Esophagus squamous epithelium (tissue), 5 donors: ENCODE measurements around the gene LAG3. TPM values are rescaled to one million over a fixed set of nuclear protein-coding genes. Genes with fewer than 3 reads are reported as not detected.

Experiments
- DNase-seq: peaks from one replicate; lab custom pipeline; 2025; lab: John Stamatoyannopoulos, UW
- H3K27ac ChIP-seq, 4 donors: fragments of 200-600 bp; sonication (generic); one replicate each; pipeline ENCODE4 v1.5.1; 2016 to 2019; ENCODE audit warnings: mild to moderate bottlenecking in 1 of 4
- H3K27me3 ChIP-seq, 4 donors: fragments of 200-600 bp; sonication (generic); 1 replicate in 3 of 4; 2 replicates in 1 of 4; pipeline versions ENCODE4 v1.5.1 to v1.6.0; 2017 to 2021; ENCODE audit warnings: antibody characterized with exemption in 1 of 4
- H3K36me3 ChIP-seq, 3 donors: fragments of 200-600 bp; sonication (generic); one replicate each; pipeline ENCODE4 v1.5.1; 2016 to 2019
- H3K4me1 ChIP-seq, 3 donors: fragments of 200-600 bp; sonication (generic); one replicate each; pipeline ENCODE4 v1.5.1; 2017 to 2019
- H3K4me3 ChIP-seq, 4 donors: fragments of 200-600 bp; sonication (generic); 1 replicate in 3 of 4; 2 replicates in 1 of 4; pipeline ENCODE4 v1.5.1; 2016 to 2019; ENCODE audit warnings: mild to moderate bottlenecking in 2 of 4, moderate library complexity in 1 of 4
- H3K9me3 ChIP-seq, 3 donors: fragments of 200-600 bp; sonication (generic); one replicate each; pipeline ENCODE4 v1.5.1; 2016 to 2019
- CTCF ChIP-seq, 6 experiments: fragments of 450-650 bp in 4 of 6; fragments of 200-600 bp in 2 of 6; sonication (generic) in 2 of 6; IDR thresholded peaks; one replicate each; pipeline ENCODE4 v1.5.1; 2016 to 2019; ENCODE audit warnings: antibody characterized with exemption in 6 of 6, mild to moderate bottlenecking in 4 of 6, moderate library complexity in 4 of 6
- POLR2A ChIP-seq, 4 donors: fragments of 450-650 bp; IDR thresholded peaks; one replicate each; pipeline ENCODE4 v1.6.1; 2017; ENCODE audit warnings: antibody characterized with exemption in 4 of 4, mild to moderate bottlenecking in 4 of 4, moderate library complexity in 3 of 4
- WGBS, 2 donors: methylation state at CpG; one replicate each; pipeline ENCODE4 v1.1.5; 2018; 5-methylcytosine and 5-hydroxymethylcytosine counted together
- intact Hi-C: fragments of 100-400 bp; cut with DNase I; formaldehyde crosslinking; loops from one replicate; pipeline ENCODE4 v1.15.0; 2022
- total RNA-seq, 4 donors: library from RNA; depleted of rRNA; stranded (reverse); fragments of >200 nt; gene quantifications; one replicate each; pipeline ENCODE4 v1.1.0, GENCODE V29; 2016
- donor health status: DM: yes; HTN: yes; CAD: no.

LAG3 gene
- total RNA-seq, 4 donors from 2014 or later = 0.35 to 0.76 (median 0.50) TPM; not detected in 1

- WGBS, 2 donors = 28 to 30% methylated on average over 8 to 9 of the region's 12 CpGs
- peak overlapping the region in 2 of 4 donors; percentile 17 to 39 for H3K4me3 ChIP-seq
- H3K27ac ChIP-seq = peak overlapping the region in 1 of 4 donors; percentile 59
- H3K9me3 ChIP-seq = no peaks in the 10 kb centered on the region
- H3K36me3 ChIP-seq = no peaks in the 10 kb centered on the region
- no peak for DNase-seq
- H3K27me3 ChIP-seq = no peaks in the 10 kb centered on the region
- H3K4me1 ChIP-seq = peaks cover 0 to 18% (median 6%) of the 10 kb centered on the region in 3 donors
- intact Hi-C loops = no loop called here
- TF ChIP-seq POLR2A (IDR thresholded peaks at IDR 0.05) = no peak
- no peak for TF ChIP-seq CTCF (IDR thresholded peaks at IDR 0.05)
These were observed 20.3 kb downstream of the LAG3 start for GRCh38 chr12:6792522-6793201.

GRCh38 chr12:6795088-6795487, 22.8 kb downstream of the LAG3 start:
- peaks cover 0 to 10% (median 6%) of the 10 kb centered on the region in 3 donors for H3K4me1 ChIP-seq
- H3K27ac ChIP-seq = no peak overlapping the region
- WGBS, 2 donors = 80% methylated on average over 2 of the region's 2 CpGs
- H3K27me3 ChIP-seq = no peaks in the 10 kb centered on the region
- no peaks in the 10 kb centered on the region for H3K36me3 ChIP-seq
- no peak overlapping the region for H3K4me3 ChIP-seq
- H3K9me3 ChIP-seq = no peaks in the 10 kb centered on the region
- DNase-seq = no peak
- TF ChIP-seq POLR2A (IDR thresholded peaks at IDR 0.05) (no peak), CTCF (IDR thresholded peaks at IDR 0.05) (no peak)
- intact Hi-C loops = no loop called here

- Histone ChIP-seq H3K4me3 (no peak overlapping the region), H3K36me3 (no peaks in the 10 kb centered on the region), H3K4me1 (peaks cover 0 to 10% (median 6%) of the 10 kb centered on the region in 3 donors), H3K9me3 (no peaks in the 10 kb centered on the region), H3K27ac (no peak overlapping the region), H3K27me3 (no peaks in the 10 kb centered on the region)
- intact Hi-C loops = no loop called here
- DNase-seq = no peak
- 92 to 100% methylated on average over 2 to 4 of the region's 4 CpGs for WGBS, 2 donors
- no peak for TF ChIP-seq POLR2A (IDR thresholded peaks at IDR 0.05)
- TF ChIP-seq CTCF (IDR thresholded peaks at IDR 0.05) = no peak
These were observed 24.3 kb downstream of the LAG3 start for GRCh38 chr12:6796576-6796975.

- Histone ChIP-seq H3K27ac (no peak overlapping the region), H3K4me1 (no peaks in the 10 kb centered on the region), H3K27me3 (no peaks in the 10 kb centered on the region), H3K36me3 (no peaks in the 10 kb centered on the region), H3K9me3 (no peaks in the 10 kb centered on the region), H3K4me3 (no peak overlapping the region)
- TF ChIP-seq POLR2A (IDR thresholded peaks at IDR 0.05) (no peak), CTCF (IDR thresholded peaks at IDR 0.05) (no peak)
- intact Hi-C loops = no loop called here
- 89 to 90% methylated on average over 5 of the region's 5 CpGs for WGBS, 2 donors
- DNase-seq = no peak
These were observed 26.8 kb downstream of the LAG3 start for GRCh38 chr12:6799147-6799546.

GRCh38 chr12:6807170-6807569, 34.9 kb downstream of the LAG3 start:
- intact Hi-C loops = no loop called here
- DNase-seq = no peak
- TF ChIP-seq CTCF (IDR thresholded peaks at IDR 0.05) (no peak), POLR2A (IDR thresholded peaks at IDR 0.05) (no peak)

More at GRCh38 chr12:6807170-6807569, 34.9 kb downstream of the LAG3 start:
- no peaks in the 10 kb centered on the region for H3K36me3 ChIP-seq
- no peak overlapping the region for H3K27ac ChIP-seq
- H3K4me1 ChIP-seq = no peaks in the 10 kb centered on the region
- no peaks in the 10 kb centered on the region for H3K9me3 ChIP-seq
- H3K4me3 ChIP-seq = no peak overlapping the region
- WGBS, 2 donors = 20 to 55% methylated on average over 1 of the region's 1 CpG
- no peaks in the 10 kb centered on the region for H3K27me3 ChIP-seq
